Keratinocyte (primary cell): ENCODE data around the gene POU3F1. TPM values are rescaled to one million over a fixed set of nuclear protein-coding genes. Genes with fewer than 3 reads are reported as not detected.
A peak's percentile ranks its signal among the peaks of the same experiment; 100 is the strongest.

ENCODE experiments used
- DNase-seq: peaks from one replicate; pipeline ENCODE4 v3.0.0-alpha.2; 2011; ENCODE audit warnings: low read depth, missing footprints, low spot score
- FAIRE-seq: peaks from 2 replicates; lab custom pipeline; 2011; peaks lifted over from hg19 to GRCh38; lab: Jason Lieb, UNC
- H2AFZ ChIP-seq: 2 replicates; pipeline ENCODE4 v1.6.0; 2012; ENCODE audit warnings: low read length, control low read depth, inconsistent platforms; ENCODE audit not compliant: control insufficient read depth
- H3K27ac ChIP-seq: 2 replicates; pipeline ENCODE4 v1.5.1; 2011; ENCODE audit warnings: low read length; ENCODE audit not compliant: control insufficient read depth, insufficient read depth
- H3K27me3 ChIP-seq: 3 replicates; pipeline ENCODE4 v1.6.0; 2011; ENCODE audit warnings: low read length; ENCODE audit not compliant: control insufficient read depth, insufficient read depth; ENCODE audit errors: extremely low read depth
- H3K36me3 ChIP-seq, 2 experiments: 2 replicates in 1 of 2; 3 replicates in 1 of 2; pipeline ENCODE4 v1.5.1; 2011; ENCODE audit warnings: low read length in 2 of 2, mild to moderate bottlenecking in 1 of 2; ENCODE audit not compliant: control insufficient read depth in 2 of 2, insufficient read depth in 2 of 2; ENCODE audit errors: extremely low read depth in 1 of 2
- H3K4me1 ChIP-seq: 3 replicates; pipeline ENCODE4 v1.5.1; 2011; ENCODE audit warnings: low read length; ENCODE audit not compliant: control insufficient read depth, insufficient read depth; ENCODE audit errors: extremely low read depth
- H3K4me2 ChIP-seq: 3 replicates; pipeline ENCODE4 v1.6.0; 2011; ENCODE audit warnings: low read depth, low read length; ENCODE audit not compliant: control insufficient read depth, insufficient read depth; ENCODE audit errors: extremely low read depth
- H3K4me3 ChIP-seq, 3 experiments: fragments of 200-600 bp in 1 of 3; sonication (generic) in 1 of 3; 2 replicates in 2 of 3; 3 replicates in 1 of 3; pipeline ENCODE4 v1.5.1; 2011 to 2016; ENCODE audit warnings: low read length in 3 of 3, mild to moderate bottlenecking in 3 of 3, control low read depth in 2 of 3, inconsistent platforms in 1 of 3, low read depth in 1 of 3, mixed read lengths in 1 of 3, mixed run types in 1 of 3, moderate library complexity in 1 of 3; ENCODE audit not compliant: control insufficient read depth in 2 of 3, insufficient read depth in 2 of 3; ENCODE audit errors: extremely low read depth in 1 of 3
- H3K79me2 ChIP-seq: 2 replicates; pipeline ENCODE4 v1.6.0; 2012; ENCODE audit warnings: low read length; ENCODE audit not compliant: control insufficient read depth, insufficient read depth
- H3K9ac ChIP-seq: 3 replicates; pipeline ENCODE4 v1.6.0; 2011; ENCODE audit warnings: low read length; ENCODE audit not compliant: control insufficient read depth, insufficient read depth; ENCODE audit errors: extremely low read depth
- H3K9me1 ChIP-seq: 3 replicates; pipeline ENCODE4 v1.6.0; 2011; ENCODE audit warnings: low read length; ENCODE audit not compliant: control insufficient read depth, insufficient read depth; ENCODE audit errors: extremely low read depth
- H3K9me3 ChIP-seq: 2 replicates; pipeline ENCODE4 v1.5.1; 2012; ENCODE audit warnings: low read depth, low read length; ENCODE audit not compliant: control insufficient read depth
- H4K20me1 ChIP-seq: 3 replicates; pipeline ENCODE4 v1.6.0; 2011; ENCODE audit warnings: low read length; ENCODE audit not compliant: control insufficient read depth, insufficient read depth; ENCODE audit errors: extremely low read depth
- CTCF ChIP-seq, 3 experiments: IDR thresholded peaks in 1 of 3; conservative IDR thresholded peaks in 1 of 3; optimal IDR thresholded peaks in 1 of 3; 2 replicates in 2 of 3; 3 replicates in 1 of 3; pipeline versions ENCODE3 to v1.5.1; 2011; ENCODE audit warnings: low read length in 3 of 3, mild to moderate bottlenecking in 3 of 3, moderate library complexity in 2 of 3, control low read depth in 1 of 3, inconsistent platforms in 1 of 3; ENCODE audit not compliant: insufficient read depth in 2 of 3; ENCODE audit errors: extremely low read depth in 1 of 3
- EZH2 ChIP-seq: IDR thresholded peaks from one replicate; pipeline ENCODE4 v1.6.1; 2012; ENCODE audit warnings: inconsistent platforms, mild to moderate bottlenecking, low read length, moderate library complexity
- dilution Hi-C: fragments of 300-500 bp; cut with MboI; formaldehyde crosslinking; loops from one replicate; pipeline ENCODE4 v1.7.0; 2020; ENCODE audit warnings: low sequenced_read_pairs; ENCODE audit not compliant: extremely low pct_ligation_motif_present
- polyA plus RNA-seq, 5 experiments: library from polyadenylated mRNA; depleted of rRNA in 3 of 5; stranded (reverse) in 3 of 5; stranded (forward) in 1 of 5; unstranded in 1 of 5; fragments of >200 nt; gene quantifications; 1 replicate in 1 of 5; 2 replicates in 3 of 5; 3 replicates in 1 of 5; pipeline versions ENCODE4 v1.2.1 to v1.2.3, GENCODE V29; 2011 to 2012; ENCODE audit warnings: missing spikeins in 2 of 5, low read depth in 1 of 5, low replicate concordance in 1 of 5

The POU3F1 gene
- polyA plus RNA-seq, 1 donor (not counting 4 experiments of a cell fraction or from before 2014, with no cell fraction given), result 0.59 TPM

- FAIRE-seq, result peak; percentile 97
- dilution Hi-C loops, result no loop called here
- Histone ChIP-seq H3K9ac (peak overlapping the region; percentile 1), H4K20me1 (no peaks in the 10 kb centered on the region), H2AFZ (peak overlapping the region; percentile 61), H3K9me1 (no peaks in the 10 kb centered on the region), H3K36me3 (no peaks in the 10 kb centered on the region), H3K27ac (peak overlapping the region; percentile 37), H3K4me2 (peak overlapping the region; percentile 47), H3K79me2 (peaks cover 6% of the 10 kb centered on the region), H3K4me1 (peaks cover 25% of the 10 kb centered on the region), H3K27me3 (no peaks in the 10 kb centered on the region), H3K4me3 (peak overlapping the region in 1 of 3 experiments; percentile 0), H3K9me3 (no peaks in the 10 kb centered on the region)
- peak; percentile 76 for DNase-seq
- TF ChIP-seq CTCF (optimal IDR thresholded peaks at IDR 0.05 in 1 of 3, IDR thresholded peaks at IDR 0.05 in 1 of 3, conservative IDR thresholded peaks at IDR 0.05 in 1 of 3; ENCODE audit: extremely low read depth in 1 of 3, insufficient read depth in 2 of 3, low read length in 3 of 3), result peak in 2 of 3 experiments; percentile 32 to 34
- no peak for TF ChIP-seq EZH2
Observed at GRCh38 chr1:38064197-38064903, 17.8 kb upstream of the POU3F1 start.

- Histone ChIP-seq H2AFZ (peak overlapping the region; percentile 61), H3K27me3 (no peaks in the 10 kb centered on the region), H3K27ac (peak overlapping the region; percentile 37), H3K9ac (no peak overlapping the region), H3K4me1 (peaks cover 25% of the 10 kb centered on the region), H3K79me2 (peaks cover 6% of the 10 kb centered on the region), H3K36me3 (no peaks in the 10 kb centered on the region), H3K9me3 (no peaks in the 10 kb centered on the region), H3K9me1 (no peaks in the 10 kb centered on the region), H4K20me1 (no peaks in the 10 kb centered on the region), H3K4me3 (no peak overlapping the region), H3K4me2 (peak overlapping the region; percentile 47)
- TF ChIP-seq EZH2 (no peak), CTCF (optimal IDR thresholded peaks at IDR 0.05 in 1 of 3, IDR thresholded peaks at IDR 0.05 in 1 of 3, conservative IDR thresholded peaks at IDR 0.05 in 1 of 3; ENCODE audit: extremely low read depth in 1 of 3, insufficient read depth in 2 of 3, low read length in 3 of 3) (no peak)
- FAIRE-seq (no peak), DNase-seq (no peak)
- dilution Hi-C loops, result no loop called here
Observed at GRCh38 chr1:38063616-38064015, 17.0 kb upstream of the POU3F1 start.
